Cardiac muscle cell (in vitro differentiated cells and primary cell): ENCODE measurements around the gene ARHGEF37. TPM values are rescaled to one million over a fixed set of nuclear protein-coding genes. Genes with fewer than 3 reads are reported as not detected.
A peak's percentile ranks its signal among the peaks of the same experiment; 100 is the strongest.

Experiments used
- DNase-seq, 2 donors: peaks; one replicate each; pipeline versions ENCODE4 v3.0.0 to v3.0.0-alpha.2; 2010 to 2017; ENCODE audit warnings: low read depth in 1 of 2, low spot score in 1 of 2
- H3K27ac ChIP-seq: fragments of 200-600 bp; sonication (generic); 2 replicates; pipeline ENCODE4 v1.5.1; 2016
- H3K27me3 ChIP-seq: fragments of 200-600 bp; sonication (generic); 2 replicates; pipeline ENCODE4 v1.6.0; 2016; ENCODE audit warnings: control low read depth
- H3K36me3 ChIP-seq: fragments of 200-600 bp; sonication (generic); 2 replicates; pipeline ENCODE4 v1.5.1; 2016; ENCODE audit warnings: control low read depth
- H3K4me1 ChIP-seq: fragments of 200-600 bp; sonication (generic); 2 replicates; pipeline ENCODE4 v1.8.1; 2017; ENCODE audit warnings: low read depth, mild to moderate bottlenecking, mixed run types
- H3K4me3 ChIP-seq: fragments of 200-600 bp; sonication (generic); 2 replicates; pipeline ENCODE4 v1.5.1; 2016; ENCODE audit warnings: mild to moderate bottlenecking
- H3K9me3 ChIP-seq: fragments of 200-600 bp; sonication (generic); 2 replicates; pipeline ENCODE4 v1.5.1; 2017; ENCODE audit warnings: low read depth, mild to moderate bottlenecking, control low read depth
- polyA plus RNA-seq: library from polyadenylated mRNA; unstranded; fragments of >200 nt; fragmentation: Nextera tagmentation; extraction: Ambion mirVana; gene quantifications from 2 replicates; pipeline ENCODE4 v1.2.1, GENCODE V29; 2016
- total RNA-seq: library from RNA; depleted of rRNA; stranded (reverse); fragments of >200 nt; gene quantifications from 2 replicates; pipeline ENCODE4 v1.2.3, GENCODE V29; 2016
- TF ChIP-seq, protein P1 (sequence below): IDR thresholded peaks from 2 replicates; pipeline ENCODE4 v1.5.1; 2012; ENCODE audit warnings: low read depth, mild to moderate bottlenecking, low read length

ARHGEF37 gene
- total and polyA plus RNA-seq, 2 experiments from 2014 or later, result 4.2 to 6.3 TPM

DNA sequence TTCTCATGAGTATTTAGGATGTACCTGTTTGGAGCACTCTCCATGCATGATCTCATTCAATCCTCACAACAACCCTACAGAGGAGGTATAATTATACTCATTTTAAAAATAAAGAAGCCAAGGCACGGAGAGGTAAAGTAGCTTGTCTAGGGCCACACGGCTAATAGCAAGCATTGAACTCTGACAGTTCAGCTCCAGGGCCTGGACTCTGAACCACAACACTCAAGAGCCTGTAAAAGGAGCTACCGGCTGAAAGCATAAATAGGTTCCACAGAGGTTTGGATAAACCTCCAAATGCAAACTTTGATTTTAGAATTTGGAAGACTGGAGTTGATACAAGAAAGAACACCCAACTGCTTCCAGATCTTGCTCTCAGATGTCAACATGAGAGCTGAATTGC lies 41.2 kb downstream of the ARHGEF37 start:
- peaks cover 4% of the 10 kb centered on the region for H3K4me1 ChIP-seq
- H3K27me3 ChIP-seq, result no peaks in the 10 kb centered on the region
- DNase-seq, result no peak
- H3K27ac ChIP-seq, result no peak overlapping the region
- no peak overlapping the region for H3K4me3 ChIP-seq
- TF ChIP-seq, protein P1, sequence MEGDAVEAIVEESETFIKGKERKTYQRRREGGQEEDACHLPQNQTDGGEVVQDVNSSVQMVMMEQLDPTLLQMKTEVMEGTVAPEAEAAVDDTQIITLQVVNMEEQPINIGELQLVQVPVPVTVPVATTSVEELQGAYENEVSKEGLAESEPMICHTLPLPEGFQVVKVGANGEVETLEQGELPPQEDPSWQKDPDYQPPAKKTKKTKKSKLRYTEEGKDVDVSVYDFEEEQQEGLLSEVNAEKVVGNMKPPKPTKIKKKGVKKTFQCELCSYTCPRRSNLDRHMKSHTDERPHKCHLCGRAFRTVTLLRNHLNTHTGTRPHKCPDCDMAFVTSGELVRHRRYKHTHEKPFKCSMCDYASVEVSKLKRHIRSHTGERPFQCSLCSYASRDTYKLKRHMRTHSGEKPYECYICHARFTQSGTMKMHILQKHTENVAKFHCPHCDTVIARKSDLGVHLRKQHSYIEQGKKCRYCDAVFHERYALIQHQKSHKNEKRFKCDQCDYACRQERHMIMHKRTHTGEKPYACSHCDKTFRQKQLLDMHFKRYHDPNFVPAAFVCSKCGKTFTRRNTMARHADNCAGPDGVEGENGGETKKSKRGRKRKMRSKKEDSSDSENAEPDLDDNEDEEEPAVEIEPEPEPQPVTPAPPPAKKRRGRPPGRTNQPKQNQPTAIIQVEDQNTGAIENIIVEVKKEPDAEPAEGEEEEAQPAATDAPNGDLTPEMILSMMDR, result no peak
- H3K9me3 ChIP-seq, result no peaks in the 10 kb centered on the region
- H3K36me3 ChIP-seq, result no peaks in the 10 kb centered on the region

DNA sequence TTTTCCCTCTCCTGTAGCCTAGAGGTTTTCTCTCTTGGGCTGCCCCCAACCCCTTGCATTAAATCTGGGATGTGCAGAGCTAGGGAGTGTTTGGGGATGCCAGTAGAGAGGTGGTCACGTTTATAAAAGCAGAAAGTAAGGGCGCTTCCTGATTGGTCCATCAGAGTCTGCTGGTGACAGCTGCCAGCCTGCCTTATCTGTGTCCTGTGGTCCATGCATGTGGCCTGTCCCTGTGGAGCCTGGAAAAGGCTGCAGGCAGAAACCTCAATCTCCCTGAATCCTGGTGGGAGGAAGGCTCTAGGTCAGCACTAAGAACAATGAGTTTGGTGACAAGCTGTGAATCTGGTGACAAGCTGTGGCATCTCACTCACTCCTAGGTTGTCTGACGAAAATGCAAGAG lies 42.2 kb downstream of the ARHGEF37 start:
- H3K4me3 ChIP-seq, result no peak overlapping the region

DNA sequence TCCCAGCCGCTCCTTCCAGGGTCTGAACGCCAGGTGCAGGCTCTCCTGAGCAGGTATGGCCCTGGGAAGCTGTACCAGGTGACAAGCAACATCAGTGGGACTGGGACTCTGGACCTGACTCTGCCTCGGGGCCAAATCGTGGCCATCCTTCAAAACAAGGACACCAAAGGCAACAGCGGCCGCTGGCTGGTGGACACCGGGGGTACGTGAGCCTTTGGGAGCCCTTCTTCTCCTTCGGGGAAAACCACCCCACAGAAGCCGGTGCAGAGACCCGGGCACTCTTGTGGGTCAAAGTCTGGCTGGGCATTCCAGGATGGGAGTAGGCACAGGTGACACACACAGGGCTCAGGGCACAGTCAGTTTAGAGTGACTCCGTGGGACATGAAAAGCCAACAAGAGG lies 45.8 kb downstream of the ARHGEF37 start:
- Histone ChIP-seq H3K9me3 (no peaks in the 10 kb centered on the region), H3K27me3 (no peaks in the 10 kb centered on the region), H3K4me3 (no peak overlapping the region), H3K4me1 (peaks cover 4% of the 10 kb centered on the region), H3K27ac (no peak overlapping the region), H3K36me3 (no peaks in the 10 kb centered on the region)
- TF ChIP-seq, protein P1, result no peak
- no peak for DNase-seq

More for the DNA sequence above, 42.2 kb downstream of the ARHGEF37 start:
- no peak for DNase-seq
- H3K9me3 ChIP-seq, result no peaks in the 10 kb centered on the region
- TF ChIP-seq, protein P1, result no peak
- H3K4me1 ChIP-seq, result peaks cover 4% of the 10 kb centered on the region
- H3K27ac ChIP-seq, result no peak overlapping the region
- no peaks in the 10 kb centered on the region for H3K36me3 ChIP-seq
- no peaks in the 10 kb centered on the region for H3K27me3 ChIP-seq

GRCh38 chr5:149628221-149628620 lies 46.9 kb downstream of the ARHGEF37 start:
- Histone ChIP-seq H3K9me3 (no peaks in the 10 kb centered on the region), H3K27me3 (no peaks in the 10 kb centered on the region), H3K27ac (no peak overlapping the region), H3K36me3 (no peaks in the 10 kb centered on the region), H3K4me3 (no peak overlapping the region), H3K4me1 (peaks cover 15% of the 10 kb centered on the region)
- TF ChIP-seq, protein P1, result no peak
- peak in 1 of 2 donors; percentile 24 for DNase-seq

- DNase-seq, result no peak
- TF ChIP-seq, protein P1, result no peak
- H3K4me3 ChIP-seq, result no peak overlapping the region
- no peaks in the 10 kb centered on the region for H3K27me3 ChIP-seq
- H3K27ac ChIP-seq, result no peak overlapping the region
- H3K9me3 ChIP-seq, result no peaks in the 10 kb centered on the region
- H3K36me3 ChIP-seq, result no peaks in the 10 kb centered on the region
- H3K4me1 ChIP-seq, result peaks cover 17% of the 10 kb centered on the region
Observed at GRCh38 chr5:149628846-149629388, 47.6 kb downstream of the ARHGEF37 start.
